Left ventricle myocardium inferior (tissue), 1 donor: ENCODE data around the gene METTL23. TPM values are rescaled to one million over a fixed set of nuclear protein-coding genes. Genes with fewer than 3 reads are reported as not detected.

Experiments
- DNase-seq: peaks from one replicate; pipeline ENCODE4 v3.0.0-alpha.2; 2020
- H3K27ac ChIP-seq: fragments of 200-600 bp; replicated peaks from 2 replicates; pipeline ENCODE4 v1.8.0; 2021
- H3K27me3 ChIP-seq: fragments of 200-600 bp; 2 replicates; pipeline ENCODE4 v1.8.0; 2021; ENCODE audit warnings: low read depth
- H3K36me3 ChIP-seq: fragments of 200-600 bp; 2 replicates; pipeline ENCODE4 v1.8.0; 2021
- H3K4me1 ChIP-seq: fragments of 200-600 bp; 2 replicates; pipeline ENCODE4 v1.8.0; 2021
- H3K4me3 ChIP-seq: fragments of 200-600 bp; 2 replicates; pipeline ENCODE4 v1.8.0; 2021; ENCODE audit warnings: mild to moderate bottlenecking, moderate library complexity
- H3K9me3 ChIP-seq: fragments of 200-600 bp; replicated peaks from 2 replicates; pipeline ENCODE4 v1.8.0; 2021
- intact Hi-C: fragments of 100-400 bp; cut with micrococcal nuclease; formaldehyde crosslinking; loops from one replicate; pipeline ENCODE4 v1.11.0; 2022
- microRNA-seq: library from miRNA; unstranded; fragments of <30 nt; microRNA quantifications from one replicate; pipeline ENCODE4 v1.2.0, GENCODE V29; 2020
- total RNA-seq: library from RNA; stranded (reverse); fragmentation: NEBNext Ultra II Directional; extraction: Animal tissue kit (Norgen Biotek cat#: 25700); gene quantifications from one replicate; pipeline ENCODE4 v1.2.1, GENCODE V29; 2021
- TF ChIP-seq, protein P1 (sequence below): fragments of 200-600 bp; IDR thresholded peaks from 2 replicates; pipeline ENCODE4 v1.8.0; 2021; ENCODE audit warnings: antibody characterized with exemption, mild to moderate bottlenecking, borderline replicate concordance
- donor health status: DM: no; HTN: yes; CAD: no; lungs with severe emphysema.

The METTL23 gene
- total RNA-seq, 1 donor from 2014 or later = 21.0 TPM

DNA sequence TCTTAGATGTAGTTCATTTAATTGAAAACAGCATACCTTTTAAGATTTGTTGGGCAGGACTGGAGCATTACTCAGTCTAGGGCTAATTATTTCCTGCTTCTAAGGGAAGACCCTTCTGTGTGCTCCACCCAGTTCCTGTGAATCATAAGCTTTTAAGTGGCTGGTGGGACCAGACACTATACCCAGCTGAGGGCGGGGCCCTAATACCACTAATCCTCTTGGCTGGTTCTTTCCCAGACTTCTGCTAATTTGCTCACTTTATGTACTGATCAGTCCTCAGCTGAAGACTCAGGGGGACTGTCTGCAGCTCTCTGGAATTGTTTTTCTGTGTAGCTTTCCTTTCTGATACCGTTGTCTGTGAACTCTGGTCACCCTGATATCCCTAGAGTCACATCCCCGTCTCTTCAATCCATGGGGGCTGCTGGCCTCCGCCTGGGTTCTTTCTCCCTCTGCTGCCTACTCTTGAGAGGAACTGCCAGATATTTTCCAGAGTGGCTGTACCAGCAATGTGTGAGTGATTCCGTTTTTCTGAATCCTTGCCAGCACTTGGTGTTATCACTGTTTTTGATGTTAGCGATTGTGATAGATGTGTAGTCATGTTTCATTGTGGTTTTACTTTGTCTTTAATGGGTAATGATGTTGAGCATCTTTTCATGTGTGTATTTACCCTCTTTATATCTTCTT lies 46.3 kb downstream of the METTL23 start:
- DNase-seq = no peak
- intact Hi-C loops = no loop called here
- TF ChIP-seq, protein P1, sequence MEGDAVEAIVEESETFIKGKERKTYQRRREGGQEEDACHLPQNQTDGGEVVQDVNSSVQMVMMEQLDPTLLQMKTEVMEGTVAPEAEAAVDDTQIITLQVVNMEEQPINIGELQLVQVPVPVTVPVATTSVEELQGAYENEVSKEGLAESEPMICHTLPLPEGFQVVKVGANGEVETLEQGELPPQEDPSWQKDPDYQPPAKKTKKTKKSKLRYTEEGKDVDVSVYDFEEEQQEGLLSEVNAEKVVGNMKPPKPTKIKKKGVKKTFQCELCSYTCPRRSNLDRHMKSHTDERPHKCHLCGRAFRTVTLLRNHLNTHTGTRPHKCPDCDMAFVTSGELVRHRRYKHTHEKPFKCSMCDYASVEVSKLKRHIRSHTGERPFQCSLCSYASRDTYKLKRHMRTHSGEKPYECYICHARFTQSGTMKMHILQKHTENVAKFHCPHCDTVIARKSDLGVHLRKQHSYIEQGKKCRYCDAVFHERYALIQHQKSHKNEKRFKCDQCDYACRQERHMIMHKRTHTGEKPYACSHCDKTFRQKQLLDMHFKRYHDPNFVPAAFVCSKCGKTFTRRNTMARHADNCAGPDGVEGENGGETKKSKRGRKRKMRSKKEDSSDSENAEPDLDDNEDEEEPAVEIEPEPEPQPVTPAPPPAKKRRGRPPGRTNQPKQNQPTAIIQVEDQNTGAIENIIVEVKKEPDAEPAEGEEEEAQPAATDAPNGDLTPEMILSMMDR = no peak
- Histone ChIP-seq H3K36me3 (peaks cover 92% of the 10 kb centered on the region), H3K27ac (peak overlapping the region; percentile 56), H3K27me3 (no peaks in the 10 kb centered on the region), H3K4me3 (no peak overlapping the region), H3K9me3 (no peaks in the 10 kb centered on the region), H3K4me1 (peaks cover 13% of the 10 kb centered on the region)

DNA sequence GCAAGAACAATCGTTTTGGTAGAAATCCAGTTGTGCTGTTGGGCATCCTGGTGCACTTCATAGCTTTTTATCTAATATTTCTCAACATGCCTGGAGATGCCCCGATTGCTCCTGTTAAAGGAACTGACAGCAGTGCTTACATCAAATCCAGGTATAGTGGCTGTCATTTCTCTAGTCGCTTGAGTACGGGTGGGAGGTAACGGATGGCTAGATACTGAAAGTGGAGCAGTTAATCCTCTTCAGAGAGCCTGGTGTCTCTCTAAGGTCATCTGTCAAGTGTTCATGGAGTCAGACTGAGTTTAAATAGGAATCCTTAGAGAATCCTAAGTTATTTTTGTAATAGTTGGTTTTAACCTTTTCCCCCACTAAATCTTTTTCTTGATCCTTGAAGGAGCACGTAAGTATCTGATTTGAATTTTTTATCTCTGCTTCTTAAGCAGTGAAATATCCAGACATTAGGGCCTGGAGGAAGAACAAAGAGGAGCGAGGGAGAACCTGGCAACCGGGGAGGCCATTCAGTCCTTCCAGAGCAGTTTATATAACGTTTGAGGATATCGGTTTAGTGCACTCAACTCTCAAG lies 48.5 kb downstream of the METTL23 start:
- DNase-seq = no peak
- Histone ChIP-seq H3K4me3 (no peak overlapping the region), H3K4me1 (peaks cover 13% of the 10 kb centered on the region), H3K9me3 (no peaks in the 10 kb centered on the region), H3K27me3 (no peaks in the 10 kb centered on the region), H3K27ac (no peak overlapping the region), H3K36me3 (peaks cover 91% of the 10 kb centered on the region)
- TF ChIP-seq, protein P1 = no peak
- intact Hi-C loops = no loop called here

DNA sequence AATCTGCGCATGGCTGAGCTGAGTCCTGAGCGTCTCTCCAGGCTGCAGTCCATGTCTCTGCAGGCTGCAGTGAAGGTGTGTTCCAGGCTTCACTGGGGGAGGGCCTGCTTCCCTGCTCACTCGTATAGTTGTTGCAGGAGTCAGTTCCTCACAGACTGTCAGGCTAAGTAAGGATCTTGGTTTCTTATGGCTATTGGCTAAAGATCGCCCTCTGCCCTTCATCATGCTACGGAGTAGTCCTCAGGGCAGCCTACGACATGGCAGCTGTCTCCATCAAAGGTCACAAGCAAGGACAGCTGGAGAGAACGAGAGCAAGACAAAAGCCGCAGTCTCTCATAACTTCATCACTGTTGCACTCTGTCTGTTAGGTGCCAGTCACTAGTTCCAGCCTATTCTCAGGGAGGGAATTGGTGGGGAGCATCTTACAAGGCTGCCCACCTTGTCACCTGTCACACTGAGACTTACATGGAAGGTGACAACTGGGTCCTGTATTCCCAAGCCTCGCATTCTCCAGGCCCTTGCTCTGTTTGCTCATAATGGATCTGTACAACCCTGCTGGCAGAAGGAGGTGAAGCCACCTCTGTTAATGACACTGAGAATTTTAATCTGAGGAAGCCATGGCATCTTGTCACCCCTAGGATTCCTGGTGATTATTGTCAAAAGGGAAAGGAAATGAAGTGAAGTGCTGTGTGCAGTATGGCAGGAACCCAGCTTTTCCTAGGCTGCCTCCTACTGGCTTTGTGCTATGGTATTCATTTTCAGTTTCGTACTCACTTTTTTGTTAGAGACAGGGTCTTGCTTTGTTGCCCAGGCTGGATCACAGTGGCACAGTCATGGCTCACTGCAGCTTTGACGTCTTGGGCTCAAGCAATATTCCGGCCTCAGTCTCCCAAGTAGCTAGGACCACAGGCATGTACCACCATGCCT lies 54.7 kb downstream of the METTL23 start:
- H3K36me3 ChIP-seq = peaks cover 74% of the 10 kb centered on the region
- no peak overlapping the region for H3K4me3 ChIP-seq

DNA sequence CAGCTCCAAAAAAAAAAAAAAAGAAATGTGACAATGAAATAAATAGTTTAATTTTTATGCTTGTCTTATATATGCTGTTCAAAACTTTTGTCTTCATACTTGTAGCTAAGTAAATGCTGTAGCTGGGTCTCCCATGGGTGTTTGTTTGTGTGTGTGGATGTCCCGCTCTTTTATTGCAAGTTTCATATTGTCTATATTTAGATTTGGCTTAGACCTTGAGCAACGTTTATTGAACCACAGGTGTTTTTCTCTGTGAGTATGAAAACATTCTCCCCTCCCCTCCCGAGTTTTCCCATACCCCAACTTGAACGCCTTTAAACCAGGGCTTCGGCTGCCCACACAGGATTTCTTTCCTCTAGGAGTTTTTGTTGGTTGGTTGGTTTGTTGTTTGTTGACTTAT lies 56.5 kb downstream of the METTL23 start:
- no peaks in the 10 kb centered on the region for H3K27me3 ChIP-seq
- H3K4me1 ChIP-seq = peaks cover 8% of the 10 kb centered on the region
- no peaks in the 10 kb centered on the region for H3K9me3 ChIP-seq
- intact Hi-C loops = no loop called here
- H3K36me3 ChIP-seq = peaks cover 61% of the 10 kb centered on the region
- H3K27ac ChIP-seq = no peak overlapping the region
- no peak overlapping the region for H3K4me3 ChIP-seq
- DNase-seq = no peak
- TF ChIP-seq, protein P1 = no peak

More for the DNA sequence above, 54.7 kb downstream of the METTL23 start:
- Histone ChIP-seq H3K27ac (no peak overlapping the region), H3K9me3 (no peaks in the 10 kb centered on the region), H3K4me1 (no peaks in the 10 kb centered on the region), H3K27me3 (no peaks in the 10 kb centered on the region)
- TF ChIP-seq, protein P1 = no peak
- intact Hi-C loops = no loop called here
- no peak for DNase-seq

Small RNA genes lying within 50 kb of the gene (microRNA-seq; reads per million reads assigned to microRNA genes)
- gene MIR636 = 0.94 reads per million

Other genes starting within 250 kb of the METTL23 start
- 13.8 TPM for gene RHBDF2, start 225.4 kb upstream of the METTL23 start, total RNA-seq
- gene CYGB, start 189.1 kb upstream of the METTL23 start, total RNA-seq = 24.1 TPM
- gene PRCD, start 186.8 kb upstream of the METTL23 start, total RNA-seq = 3.9 TPM
- gene ST6GALNAC2, start 141.0 kb upstream of the METTL23 start, total RNA-seq = 4.3 TPM
- gene ST6GALNAC1, start 83.1 kb upstream of the METTL23 start, total RNA-seq = 3.1 TPM
- gene MXRA7, start 15.9 kb upstream of the METTL23 start, total RNA-seq = 411 TPM
- gene JMJD6, start 233 bp upstream of the METTL23 start, total RNA-seq = 65.2 TPM
- gene SRSF2, start 10.5 kb downstream of the METTL23 start, total RNA-seq = 78.5 TPM
- 21.4 TPM for gene MFSD11, start 11.3 kb downstream of the METTL23 start, total RNA-seq
- gene MGAT5B, start 141.6 kb downstream of the METTL23 start, total RNA-seq = 0.08 TPM